ENCODE measurements around the gene TRPV4. TPM values are rescaled to one million over a fixed set of nuclear protein-coding genes. Genes with fewer than 3 reads are reported as not detected.

The TRPV4 gene
- total and polyA plus RNA-seq, 2 donors (not counting 3 experiments of a cell fraction or from before 2014, with no cell fraction given) = 8.8 to 22.3 TPM

GRCh38 chr12:109764123-109764522 is 69.1 kb downstream of the TRPV4 start:
- Histone ChIP-seq H3K27me3 (ENCODE audit: control insufficient read depth in 2 of 2, insufficient read depth in 2 of 2, low read length in 2 of 2) (no peaks in the 10 kb centered on the region), H3K9me1 (replicated peaks; ENCODE audit: control insufficient read depth, extremely low read depth, insufficient read depth, low read length) (no peaks in the 10 kb centered on the region), H2AFZ (ENCODE audit: low read depth, low read length) (no peak overlapping the region), H4K20me1 (replicated peaks; ENCODE audit: control insufficient read depth, extremely low read depth, insufficient read depth, low read length) (no peaks in the 10 kb centered on the region), H3K79me2 (ENCODE audit: control insufficient read depth, insufficient read depth, low read length) (no peaks in the 10 kb centered on the region), H3K9me3 (replicated peaks; ENCODE audit: control insufficient read depth, insufficient read depth, low read length) (no peaks in the 10 kb centered on the region), H3K27ac (ENCODE audit: insufficient read depth, low read depth, low read length) (no peak overlapping the region), H3K4me3 (replicated peaks in 1 of 3; ENCODE audit: insufficient read depth in 1 of 3, low read depth in 1 of 3, low read length in 3 of 3) (no peak overlapping the region), H3K4me1 (ENCODE audit: control insufficient read depth, extremely low read depth, insufficient read depth, low read length) (no peaks in the 10 kb centered on the region), H3K4me2 (ENCODE audit: insufficient read depth, low read length) (no peak overlapping the region), H3K36me3 (ENCODE audit: control insufficient read depth in 2 of 2, extremely low read depth in 1 of 2, insufficient read depth in 2 of 2, low read length in 2 of 2) (no peaks in the 10 kb centered on the region), H3K9ac (replicated peaks; ENCODE audit: extremely low read depth, insufficient read depth, low read length) (no peak overlapping the region)
- no peak for FAIRE-seq
- peak in 1 of 2 donors; percentile 10 for TF ChIP-seq CTCF (IDR thresholded peaks at IDR 0.05; ENCODE audit: extremely low read depth in 1 of 2, insufficient read depth in 1 of 2, low read depth in 1 of 2, low read length in 2 of 2)
- no peak for TF ChIP-seq FOS (IDR thresholded peaks at IDR 0.05; ENCODE audit: borderline replicate concordance, insufficient read depth, low read length)
- intact Hi-C loops (cut with micrococcal nuclease) (no loop called here), dilution Hi-C loops (cut with MboI; ENCODE audit: extremely low pct_ligation_motif_present, low sequenced_read_pairs) (no loop called here)
- BruUV-seq (replicated peaks) = no TSS peak
- ChIA-PET POLR2A (no interaction called here), CTCF (interaction anchor here (0.8 to 1.3 kb wide), 3 partner anchors 84 to 336 kb away, joined by 3 read pairs; no protein-coding TSS in a partner anchor)
- DNase-seq (ENCODE audit: low read depth, low spot score) = no peak

GRCh38 chr12:109763201-109763841 is 69.9 kb downstream of the TRPV4 start:
- CTCF ChIA-PET = interaction anchor here (0.6 to 1.2 kb wide), 3 partner anchors 8 to 331 kb away, joined by 3 to 4 read pairs (median 3); no protein-coding TSS in a partner anchor

More at GRCh38 chr12:109763201-109763841, 69.9 kb downstream of the TRPV4 start:
- Histone ChIP-seq H3K79me2 (ENCODE audit: control insufficient read depth, insufficient read depth, low read length) (no peaks in the 10 kb centered on the region), H4K20me1 (replicated peaks; ENCODE audit: control insufficient read depth, extremely low read depth, insufficient read depth, low read length) (no peaks in the 10 kb centered on the region), H3K9me3 (replicated peaks; ENCODE audit: control insufficient read depth, insufficient read depth, low read length) (no peaks in the 10 kb centered on the region), H3K9me1 (replicated peaks; ENCODE audit: control insufficient read depth, extremely low read depth, insufficient read depth, low read length) (no peaks in the 10 kb centered on the region), H3K4me2 (ENCODE audit: insufficient read depth, low read length) (no peak overlapping the region), H3K9ac (replicated peaks; ENCODE audit: extremely low read depth, insufficient read depth, low read length) (no peak overlapping the region), H3K4me1 (ENCODE audit: control insufficient read depth, extremely low read depth, insufficient read depth, low read length) (no peaks in the 10 kb centered on the region), H3K27me3 (ENCODE audit: control insufficient read depth in 2 of 2, insufficient read depth in 2 of 2, low read length in 2 of 2) (no peaks in the 10 kb centered on the region), H3K4me3 (replicated peaks in 1 of 3; ENCODE audit: insufficient read depth in 1 of 3, low read depth in 1 of 3, low read length in 3 of 3) (no peak overlapping the region), H3K36me3 (ENCODE audit: control insufficient read depth in 2 of 2, extremely low read depth in 1 of 2, insufficient read depth in 2 of 2, low read length in 2 of 2) (no peaks in the 10 kb centered on the region), H2AFZ (ENCODE audit: low read depth, low read length) (peak overlapping the region; percentile 19), H3K27ac (ENCODE audit: insufficient read depth, low read depth, low read length) (no peak overlapping the region)
- intact Hi-C loops (cut with micrococcal nuclease) (no loop called here), dilution Hi-C loops (cut with MboI; ENCODE audit: extremely low pct_ligation_motif_present, low sequenced_read_pairs) (no loop called here)
- TF ChIP-seq FOS (IDR thresholded peaks at IDR 0.05; ENCODE audit: borderline replicate concordance, insufficient read depth, low read length) (peak; percentile 69), JUN (IDR thresholded peaks at IDR 0.05; ENCODE audit: borderline replicate concordance, insufficient read depth, insufficient read length, low read depth) (peak; percentile 58), MYC (IDR thresholded peaks at IDR 0.05; ENCODE audit: low read depth, low read length) (no peak), CTCF (IDR thresholded peaks at IDR 0.05; ENCODE audit: extremely low read depth in 1 of 2, insufficient read depth in 1 of 2, low read depth in 1 of 2, low read length in 2 of 2) (no peak)
- DNase-seq (ENCODE audit: low read depth, low spot score) (peak; percentile 21), FAIRE-seq (peak; percentile 75)
- POLR2A ChIA-PET = no interaction called here
- no TSS peak for BruUV-seq (replicated peaks)

Data from endothelial cell of umbilical vein (primary cell).